Measurements from ENCODE around the gene SLC7A5.
"Not testable (repeated sequence)": the region's sequence is repeated elsewhere in the genome, so short reads cannot be mapped to it uniquely, and the experiment has no call there.

The SLC7A5 gene

DNA sequence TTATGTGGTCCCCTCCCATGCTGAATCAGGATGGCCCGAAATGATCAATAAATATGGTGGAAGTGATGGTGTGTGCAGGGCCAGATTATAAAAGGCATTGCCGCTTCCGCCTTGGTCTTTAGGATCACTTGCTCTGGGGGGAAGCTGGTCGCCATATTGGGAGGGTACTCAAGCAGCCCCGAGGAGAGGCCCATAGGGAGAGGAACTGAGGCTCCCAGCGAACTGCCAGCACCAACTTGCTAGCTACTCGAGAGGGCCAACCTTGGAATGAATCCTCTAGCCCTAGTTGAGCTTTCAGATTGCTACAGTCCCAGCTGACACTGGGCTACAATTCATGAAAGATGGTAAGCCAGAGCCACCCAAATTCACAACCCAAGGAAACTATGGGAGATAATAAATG is 19.0 kb upstream of the SLC7A5 start:
- DNase-seq: not testable (repeated sequence)

- DNase-seq: not testable (repeated sequence)
Observed at GRCh38 chr16:87887931-87888330, 18.6 kb upstream of the SLC7A5 start.

GRCh38 chr16:87885371-87885967 is 16.2 kb upstream of the SLC7A5 start:
- DNase-seq: not testable (repeated sequence)

DNA sequence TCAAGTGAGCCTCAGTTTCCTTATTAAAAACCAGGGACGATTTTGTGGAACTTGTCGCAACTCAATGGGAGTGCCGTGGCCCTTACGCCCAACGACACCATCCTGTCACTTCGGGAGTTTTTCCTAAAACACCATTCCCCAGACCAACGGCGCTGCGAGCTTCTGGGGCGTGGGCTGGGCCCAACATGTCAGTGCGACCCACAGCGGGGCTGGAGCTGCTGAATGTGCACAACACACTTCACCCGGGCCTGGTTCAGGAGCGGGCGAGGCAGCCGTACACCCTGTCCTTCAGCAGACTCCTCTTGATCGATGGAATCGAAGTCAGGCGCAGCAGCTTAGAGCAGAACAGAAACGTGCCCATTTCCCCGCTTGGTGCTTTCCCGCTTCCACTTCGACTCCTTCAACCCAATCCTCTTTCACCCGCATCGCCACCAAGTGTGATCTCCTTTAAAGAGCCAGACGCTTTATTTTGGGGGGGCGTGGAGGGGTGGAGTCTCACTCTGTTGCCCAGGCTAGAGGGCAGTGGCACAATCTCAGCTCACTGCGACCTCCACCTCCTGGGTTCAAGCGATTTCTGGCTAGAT is 13.2 kb upstream of the SLC7A5 start:
- no peak for DNase-seq

DNA sequence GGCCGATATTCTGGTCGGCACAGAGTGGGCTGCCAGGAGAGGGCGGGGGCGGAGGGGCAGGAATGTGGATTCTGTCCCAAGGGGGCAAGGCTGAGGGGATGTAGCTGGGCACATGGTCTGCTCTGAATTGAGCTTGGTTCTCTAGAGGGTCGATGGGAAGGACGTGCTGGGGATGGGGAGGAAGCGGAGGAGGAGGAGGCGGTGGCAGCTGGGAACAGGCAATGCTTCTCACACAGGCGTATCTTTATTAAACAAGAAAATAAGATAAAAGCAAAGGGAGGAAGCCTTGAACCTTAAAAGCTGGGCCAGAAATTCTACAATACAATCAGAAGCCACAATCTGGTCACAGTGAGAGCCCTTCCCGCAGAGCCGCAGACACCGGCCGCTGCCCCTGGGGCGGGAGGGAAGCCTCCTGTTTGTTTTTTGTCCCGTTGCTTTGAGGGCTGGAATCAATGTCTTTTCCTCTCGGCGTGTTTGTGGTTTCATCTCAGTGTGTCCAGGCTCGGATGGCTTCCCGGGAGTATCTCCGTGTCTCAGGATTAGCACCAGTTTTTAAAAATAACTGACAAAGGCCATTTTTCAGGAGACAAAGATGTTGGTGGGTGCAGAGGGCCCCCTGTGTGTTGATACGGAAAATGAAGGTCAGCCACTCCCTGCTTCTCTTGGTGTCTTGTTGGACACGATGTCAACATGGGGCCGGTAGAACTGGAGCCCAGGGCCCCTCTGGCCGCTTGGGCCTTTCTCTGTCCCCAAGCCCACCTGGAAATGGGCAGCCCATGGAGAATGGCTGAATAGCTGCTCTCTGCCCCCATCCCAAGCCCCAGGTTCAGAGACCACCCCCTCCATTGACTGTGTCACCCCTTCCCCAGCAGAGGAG is 12.3 kb upstream of the SLC7A5 start:
- no peak for DNase-seq

DNA sequence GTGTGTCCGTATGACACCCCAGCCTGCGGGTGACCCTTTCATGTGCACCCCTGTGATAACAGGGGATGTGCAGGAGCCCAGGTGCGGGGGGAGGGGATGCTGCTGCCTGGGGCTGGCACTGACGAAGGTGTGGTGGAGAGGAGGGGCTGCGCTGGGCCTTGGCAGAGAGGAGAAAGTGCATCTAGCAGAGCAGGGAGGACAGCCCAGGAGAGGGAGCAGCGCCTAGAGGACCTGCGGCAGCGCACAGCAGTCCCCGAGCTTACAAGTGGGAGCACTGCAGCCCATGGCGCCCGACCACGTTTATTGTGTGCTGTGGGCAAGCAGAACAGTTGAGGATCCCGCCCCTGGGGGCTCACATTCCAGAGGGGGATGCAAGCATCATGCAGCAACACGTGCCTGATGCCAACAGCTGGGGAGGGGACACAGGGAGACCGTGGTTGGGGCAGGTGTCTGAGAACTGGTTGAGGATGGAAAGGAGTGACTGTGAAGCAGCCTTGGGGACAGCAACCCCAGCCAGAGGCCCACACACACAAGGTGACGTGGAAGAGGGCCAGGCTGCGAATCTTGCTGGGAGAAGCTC is 10.9 kb upstream of the SLC7A5 start:
- DNase-seq: no peak

GRCh38 chr16:87879411-87880013 is 10.2 kb upstream of the SLC7A5 start:
- not testable (repeated sequence) for DNase-seq

- DNase-seq: no peak
Observed at GRCh38 chr16:87878704-87879103, 9.4 kb upstream of the SLC7A5 start.

- DNase-seq: no peak
Observed at GRCh38 chr16:87877942-87878507, 8.7 kb upstream of the SLC7A5 start.

- DNase-seq: no peak
Observed at GRCh38 chr16:87874639-87875427, 5.5 kb upstream of the SLC7A5 start.

DNA sequence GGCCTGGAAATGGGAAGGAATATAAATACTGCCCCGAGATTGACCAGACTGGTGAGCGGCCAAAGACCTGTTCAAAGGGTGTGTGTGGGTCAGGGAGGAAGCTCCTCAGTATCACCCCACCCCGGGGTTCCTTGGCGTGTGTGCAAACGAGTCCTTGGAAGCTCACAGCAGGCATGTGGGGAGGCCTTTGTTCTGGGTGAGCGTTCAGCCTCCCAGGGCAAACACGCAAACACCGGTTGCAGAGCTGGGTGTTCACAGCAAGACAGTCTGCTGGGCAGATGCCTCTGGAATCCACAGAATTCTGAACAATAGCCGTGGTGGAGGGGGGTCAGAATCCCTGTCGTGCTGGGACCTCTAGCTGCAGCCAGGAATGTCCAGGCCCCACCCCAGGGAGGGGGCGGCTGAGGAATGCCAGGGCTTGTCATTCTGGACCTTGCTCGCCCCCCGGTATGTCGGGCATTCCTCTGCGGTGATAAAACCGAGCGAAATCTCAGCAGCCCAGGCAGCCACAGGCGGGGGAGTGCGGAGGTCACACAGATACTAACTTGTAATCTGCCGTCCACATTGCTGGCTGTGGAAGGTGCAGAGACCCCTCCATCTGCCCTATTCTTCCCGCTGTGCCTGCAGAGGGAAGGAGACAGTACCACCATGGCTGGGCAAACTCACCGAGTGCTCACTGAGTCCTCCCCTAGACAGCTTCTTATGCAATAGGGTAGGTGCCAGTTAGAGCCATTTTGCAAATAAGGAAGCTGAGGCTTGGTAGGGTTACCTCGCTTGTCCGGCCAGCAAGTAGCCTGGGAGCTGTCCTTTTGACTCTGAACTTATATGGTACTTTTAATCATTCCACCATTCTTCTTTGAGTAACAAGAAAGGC is 1.3 kb upstream of the SLC7A5 start:
- not testable (repeated sequence) for DNase-seq

DNA sequence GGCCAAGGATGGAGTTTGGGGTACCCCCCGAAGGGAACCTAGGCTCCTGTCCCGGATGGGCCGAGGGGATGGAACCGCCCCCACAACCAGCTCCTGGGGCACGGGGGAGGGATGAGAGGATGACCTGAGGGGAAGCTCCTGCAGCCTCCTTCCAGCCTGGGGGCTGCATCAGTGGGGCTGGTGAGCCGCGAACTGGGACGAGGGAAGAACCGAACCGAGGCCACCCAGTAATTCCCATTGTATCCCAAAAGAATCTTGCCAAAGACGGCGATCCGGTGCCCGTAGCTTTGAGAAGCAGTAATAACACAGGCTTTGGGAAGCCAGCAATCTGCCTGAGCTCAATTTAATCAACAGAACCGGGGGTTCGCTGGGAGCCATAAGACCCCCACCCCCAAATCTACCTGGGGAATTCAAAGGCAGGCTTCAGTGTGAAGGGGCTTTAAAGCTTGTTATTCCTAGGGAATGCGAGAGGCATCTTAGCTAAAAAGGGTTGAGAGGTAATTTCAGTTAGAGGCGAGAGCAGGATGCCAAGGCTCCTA is 641 bp upstream of the SLC7A5 start:
- DNase-seq: not testable (repeated sequence)

DNA sequence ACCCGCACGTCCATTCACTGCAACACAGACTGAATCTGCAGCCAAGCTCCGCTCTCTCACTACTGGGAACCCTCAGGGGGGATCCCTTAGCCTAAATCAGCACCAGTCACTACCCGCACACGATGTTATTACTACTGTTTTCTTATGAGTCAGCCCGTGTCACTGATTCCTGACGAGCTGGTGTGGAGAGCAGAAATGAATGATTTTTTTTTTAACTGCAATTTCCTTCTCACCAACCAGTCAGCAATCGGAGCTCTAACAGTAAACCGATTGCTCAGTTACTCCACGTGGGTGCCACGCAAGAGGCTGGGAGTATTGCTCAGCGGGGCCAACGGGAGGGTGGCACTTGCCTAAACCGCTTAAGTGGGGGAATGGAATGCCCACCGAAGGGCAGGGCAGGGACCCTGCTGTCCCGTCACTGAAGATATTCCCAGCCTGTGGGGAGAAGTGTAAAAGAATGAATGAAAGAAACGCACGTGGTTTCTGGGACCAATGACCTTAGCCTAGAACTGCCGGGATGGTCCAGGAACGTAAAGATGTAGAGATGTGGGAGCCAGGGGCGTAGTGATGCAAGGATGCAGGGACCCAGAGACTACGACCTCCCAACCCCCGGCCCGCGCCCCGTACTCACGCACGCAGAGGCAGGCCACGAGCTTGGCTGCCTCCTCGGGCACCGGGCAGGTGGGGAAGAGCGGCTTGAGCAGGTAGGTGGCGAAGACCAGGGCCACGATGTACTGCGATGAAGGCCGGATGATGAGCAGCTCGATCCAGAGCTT is 865 bp downstream of the SLC7A5 start:
- peak in 9 of 51 donors; percentile 14 to 70 (median 22) for DNase-seq

DNA sequence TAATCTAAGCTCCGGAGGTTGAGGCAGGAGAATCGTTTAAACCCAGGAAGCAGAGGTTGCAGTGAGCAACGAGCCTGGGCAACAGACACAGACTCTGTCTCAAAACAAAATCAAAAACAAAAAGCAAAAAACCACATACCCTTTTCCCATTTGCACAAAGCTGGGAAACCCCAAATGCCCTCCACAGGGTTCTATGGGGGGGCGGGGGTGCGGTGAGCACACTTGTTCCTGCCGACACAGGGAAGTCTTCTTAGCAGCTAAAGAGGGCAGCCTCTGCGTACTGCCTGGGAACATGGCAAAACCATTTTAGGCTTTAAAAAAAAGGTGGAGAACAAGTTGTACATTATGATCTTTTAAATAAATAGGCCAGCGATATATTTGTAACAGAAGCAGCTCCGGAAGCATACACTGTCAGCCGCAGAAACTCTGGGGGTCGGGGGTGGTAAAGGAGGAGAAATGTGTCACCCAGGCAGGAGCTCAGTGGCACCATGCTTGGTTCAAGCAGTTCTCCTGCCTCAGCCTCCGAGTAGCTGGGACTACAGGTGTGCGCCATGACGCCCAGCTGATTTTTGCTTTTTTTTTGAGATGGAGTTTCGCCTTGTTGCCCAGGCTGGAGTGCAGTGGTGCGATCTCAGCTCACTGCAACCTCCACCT is 3.3 kb downstream of the SLC7A5 start:
- DNase-seq: not testable (repeated sequence)

- no peak for DNase-seq
Observed at GRCh38 chr16:87864331-87864989, 4.8 kb downstream of the SLC7A5 start.

GRCh38 chr16:87863327-87863635 is 6.0 kb downstream of the SLC7A5 start:
- not testable (repeated sequence) for DNase-seq

DNA sequence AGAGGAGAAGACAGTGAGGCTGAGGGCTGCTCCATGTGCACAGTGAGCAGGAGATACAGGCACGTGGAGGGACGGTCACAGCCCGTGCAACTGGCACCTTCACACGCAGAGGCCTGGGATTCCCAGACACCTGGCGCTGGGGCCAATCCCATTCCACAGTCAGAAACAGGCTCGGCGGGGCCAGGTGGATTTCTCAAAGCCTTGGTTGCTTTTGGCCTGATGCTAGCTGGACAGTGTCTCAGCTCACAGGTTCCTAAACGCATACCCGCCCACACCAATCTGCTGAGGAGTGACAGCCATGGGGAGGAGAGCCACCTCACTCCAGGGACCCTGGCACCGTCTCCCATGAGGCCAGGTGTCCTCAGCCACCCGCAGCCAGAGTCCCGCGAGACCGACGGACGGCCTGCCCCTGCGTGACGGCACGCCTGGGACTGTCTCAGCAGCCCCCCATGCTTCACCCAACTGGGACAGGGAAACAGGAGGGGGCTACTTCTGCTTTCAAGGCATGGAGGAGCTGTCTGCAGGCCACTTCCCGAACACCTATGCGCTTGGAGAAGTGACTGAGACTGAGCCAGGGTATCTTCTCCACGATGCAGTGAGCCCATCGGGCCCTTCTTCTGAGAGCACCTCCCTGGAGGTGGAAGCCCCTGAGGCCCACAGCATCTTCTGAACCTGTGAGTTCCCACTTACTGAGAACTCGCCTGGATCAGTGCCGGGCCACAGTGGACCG is 6.5 kb downstream of the SLC7A5 start:
- not testable (repeated sequence) for DNase-seq
